HG03575 (cell line): ENCODE measurements around the gene KRT74.
"Not testable (repeated sequence)": the region's sequence is repeated elsewhere in the genome, so short reads cannot be mapped to it uniquely, and the experiment has no call there.

Source experiments
- ATAC-seq: cut with Tn5 transposase; IDR thresholded peaks from one replicate; pipeline ENCODE4 v1.9.1; 2021; ENCODE audit not compliant: unreplicated experiment, insufficient number of reproducible peaks, low FRiP score; ENCODE audit errors: extremely low read depth

The KRT74 gene

DNA sequence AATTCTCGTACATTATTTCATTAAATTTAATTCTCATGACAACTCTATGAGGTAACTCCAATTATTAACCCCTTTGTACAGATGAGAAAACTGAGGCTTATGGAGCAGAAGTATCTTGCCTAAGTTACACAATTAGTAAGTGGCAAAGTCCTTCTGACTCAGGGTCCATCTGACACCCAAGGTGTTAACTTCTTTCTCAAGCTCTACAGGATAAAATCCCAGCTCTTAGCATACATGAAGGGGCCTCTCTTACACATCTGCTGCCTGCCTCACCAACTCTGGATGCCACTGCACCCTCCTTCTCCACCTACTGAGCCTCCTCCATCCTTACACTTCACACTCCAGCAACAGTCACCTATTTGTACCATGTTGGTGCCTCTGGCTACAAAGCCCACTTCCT lies 31.9 kb upstream of the KRT74 start:
- no peak for ATAC-seq

DNA sequence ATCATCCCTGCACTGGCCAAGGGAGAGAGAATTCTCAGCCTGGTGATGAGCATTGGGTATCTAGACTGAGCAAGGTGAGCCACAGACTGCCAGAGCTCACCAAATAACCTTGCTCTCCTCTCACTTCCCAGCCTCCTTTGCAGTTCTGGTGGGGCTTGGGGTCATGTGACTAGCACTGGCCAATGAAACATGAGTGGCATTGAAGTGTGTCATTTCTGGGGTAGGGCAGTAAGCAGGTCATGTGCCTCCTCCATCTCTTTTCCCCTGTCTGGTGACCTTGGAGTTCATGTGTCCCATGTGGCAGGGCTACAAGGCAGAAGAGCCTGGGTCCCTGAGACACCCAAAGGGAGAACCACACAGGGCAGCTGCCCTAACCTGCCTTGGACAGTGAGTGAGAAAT lies 31.2 kb upstream of the KRT74 start:
- ATAC-seq: no peak

DNA sequence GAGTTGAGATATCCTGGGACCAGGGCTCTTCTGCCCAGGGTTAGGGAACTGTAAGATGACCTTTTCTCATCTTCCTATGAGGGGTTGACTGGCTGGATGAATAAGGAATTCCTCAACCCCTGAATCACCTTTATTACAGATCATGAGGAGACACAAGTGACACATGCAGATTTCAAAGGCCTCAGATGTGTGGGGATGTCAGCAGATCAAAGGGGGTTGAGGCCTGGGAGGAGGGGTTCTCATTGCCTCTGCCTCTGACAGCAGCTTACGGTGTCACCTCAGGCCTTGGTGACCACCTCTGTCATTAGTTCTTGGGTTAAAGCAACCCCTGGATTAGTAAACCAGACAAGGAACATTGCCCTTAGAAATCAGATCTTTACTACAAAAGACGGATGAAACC lies 29.7 kb upstream of the KRT74 start:
- ATAC-seq: no peak

DNA sequence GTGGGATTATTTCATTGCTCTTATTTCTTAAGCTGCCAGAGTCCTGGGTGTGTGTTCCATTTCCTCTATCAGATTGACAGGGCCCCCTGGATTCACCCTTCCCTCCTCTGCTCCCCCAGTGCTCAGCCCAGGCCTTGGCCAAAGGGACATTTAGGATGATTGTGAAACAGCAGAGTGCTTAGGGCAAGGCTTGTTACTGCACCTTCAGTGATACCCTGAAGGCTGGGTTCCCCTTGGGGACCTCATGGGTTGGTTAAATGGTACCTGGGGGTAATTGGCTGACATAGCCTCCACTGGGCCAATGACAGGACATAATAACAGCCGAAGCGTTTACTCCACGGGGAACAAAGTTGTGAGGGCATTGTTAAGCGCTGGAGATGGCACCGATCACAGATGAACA lies 28.9 kb upstream of the KRT74 start:
- no peak for ATAC-seq

DNA sequence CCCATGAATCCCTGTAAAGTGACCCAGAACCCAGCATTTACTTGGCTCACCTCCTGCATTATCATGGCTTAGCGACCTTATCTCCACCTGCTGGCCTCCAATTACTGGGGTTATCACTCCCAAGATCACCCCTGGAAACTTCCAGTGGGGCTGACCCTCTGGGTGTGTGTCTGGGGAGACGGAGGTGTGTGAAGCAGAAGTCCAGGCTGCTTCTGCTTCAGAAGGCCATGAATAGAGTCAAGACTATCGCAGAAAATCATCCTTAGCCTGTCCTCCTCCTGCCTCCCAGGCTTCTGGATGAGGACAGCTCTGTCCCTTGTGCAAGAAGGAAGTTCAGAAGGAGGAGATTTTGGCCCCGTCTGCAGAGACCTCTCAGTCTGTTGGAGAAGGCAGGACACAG lies 28.0 kb upstream of the KRT74 start:
- no peak for ATAC-seq

DNA sequence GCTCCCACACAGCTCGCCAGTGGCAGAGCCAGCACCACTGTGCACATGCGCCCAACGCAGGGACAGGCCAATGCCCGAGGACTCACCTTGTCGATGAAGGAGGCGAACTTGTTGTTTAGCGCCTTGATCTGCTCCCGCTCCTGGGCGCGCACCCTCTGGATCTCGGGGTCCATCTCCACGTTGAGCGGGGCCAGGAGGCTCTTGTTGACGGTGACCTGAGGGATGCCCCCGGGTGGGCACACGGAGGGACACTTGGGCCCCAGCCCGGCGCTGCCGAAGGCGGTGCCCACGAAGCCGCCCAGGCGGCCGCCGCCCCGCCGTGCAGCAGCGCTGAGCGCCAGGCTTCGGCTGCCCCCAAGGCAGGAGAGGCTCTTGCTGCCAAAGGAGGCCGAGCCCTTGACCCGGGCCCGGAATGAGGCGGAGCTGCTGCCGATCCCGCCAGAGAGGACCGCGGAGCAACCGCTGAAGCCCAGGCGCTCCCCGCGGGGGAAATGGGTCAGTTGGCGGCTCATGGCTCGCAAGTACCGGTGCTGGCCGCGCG lies 27.4 kb upstream of the KRT74 start, which contains the start of gene KRT72:
TSS of gene KRT72 (minus strand) at position 523 of the 541 bp plus-strand sequence. CDS start at position 512, 11 bp downstream.
- ATAC-seq: no peak

DNA sequence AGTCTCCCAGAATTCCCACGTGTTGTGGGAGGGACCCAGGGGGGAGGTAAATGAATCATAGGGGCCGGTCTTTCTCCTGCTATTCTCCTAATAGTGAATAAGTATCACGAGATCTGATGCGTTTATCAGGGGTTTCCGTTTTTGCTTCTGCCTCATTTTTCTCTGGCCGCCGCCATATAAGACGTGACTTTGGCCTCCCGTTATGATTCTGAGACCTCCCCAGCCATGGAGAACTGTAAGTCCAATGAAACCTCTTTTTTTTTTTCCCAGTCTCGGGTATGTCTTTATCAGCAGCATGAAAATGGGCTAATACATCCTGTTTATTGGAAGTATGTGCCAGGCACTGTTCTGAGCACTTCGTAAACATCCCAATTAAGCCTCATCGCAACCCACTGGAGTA lies 26.8 kb upstream of the KRT74 start:
- no peak for ATAC-seq

DNA sequence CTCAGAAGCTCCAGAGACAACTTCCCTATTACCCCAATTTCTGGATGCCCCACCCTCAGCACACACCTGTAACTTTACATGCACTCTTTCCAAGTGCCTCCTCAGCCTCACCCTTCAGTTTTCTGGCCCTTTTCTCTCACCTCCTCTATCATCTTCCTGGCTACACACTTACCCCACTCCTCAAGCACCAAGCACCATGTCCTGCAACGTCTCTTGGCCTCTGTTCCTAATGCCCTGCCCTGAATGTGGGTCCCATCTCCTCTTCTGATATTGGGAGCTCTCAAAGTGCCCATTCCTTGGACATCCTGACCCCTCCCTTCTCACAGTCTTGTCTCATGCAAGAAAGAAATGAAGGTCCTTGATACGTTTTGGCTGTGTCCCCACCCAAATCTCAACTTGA lies 26.4 kb upstream of the KRT74 start:
- no peak for ATAC-seq

DNA sequence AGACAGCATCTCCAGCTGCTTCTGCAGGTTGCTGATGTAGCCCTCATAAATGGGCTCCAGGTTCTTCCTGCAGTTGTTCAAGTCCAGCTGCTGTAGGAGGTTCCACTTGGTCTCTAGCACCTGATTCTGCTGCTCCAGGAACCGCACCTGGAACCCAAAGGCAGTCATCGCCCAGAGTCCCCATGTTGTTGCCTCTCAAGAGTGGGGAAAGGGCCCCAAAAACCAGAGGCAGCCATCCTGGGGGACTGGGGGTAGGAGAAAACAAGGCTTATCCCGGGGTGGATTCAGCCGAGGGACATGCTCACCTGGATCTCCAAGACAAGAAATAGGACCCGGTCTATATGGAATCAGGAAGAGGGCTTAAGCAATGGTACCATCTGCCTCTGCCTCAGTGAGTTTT lies 25.3 kb upstream of the KRT74 start:
- ATAC-seq: no peak

DNA sequence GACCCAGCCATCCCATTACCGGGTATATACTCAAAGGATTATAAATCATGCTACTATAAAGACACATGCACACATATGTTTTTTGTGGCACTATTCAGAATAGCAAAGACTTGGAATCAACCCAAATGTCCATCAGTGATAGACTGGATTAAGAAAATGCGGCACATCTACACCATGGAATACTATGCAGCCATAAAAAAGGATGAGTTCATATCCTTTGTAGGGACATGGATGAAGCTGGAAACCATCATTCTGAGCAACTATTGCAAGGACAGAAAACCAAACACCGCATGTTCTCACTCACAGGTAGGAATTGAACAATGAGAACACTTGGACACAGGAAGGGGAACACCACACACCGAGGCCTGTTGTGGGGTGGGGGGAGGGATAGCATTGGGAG lies 20.6 kb upstream of the KRT74 start:
- not testable (repeated sequence) for ATAC-seq

DNA sequence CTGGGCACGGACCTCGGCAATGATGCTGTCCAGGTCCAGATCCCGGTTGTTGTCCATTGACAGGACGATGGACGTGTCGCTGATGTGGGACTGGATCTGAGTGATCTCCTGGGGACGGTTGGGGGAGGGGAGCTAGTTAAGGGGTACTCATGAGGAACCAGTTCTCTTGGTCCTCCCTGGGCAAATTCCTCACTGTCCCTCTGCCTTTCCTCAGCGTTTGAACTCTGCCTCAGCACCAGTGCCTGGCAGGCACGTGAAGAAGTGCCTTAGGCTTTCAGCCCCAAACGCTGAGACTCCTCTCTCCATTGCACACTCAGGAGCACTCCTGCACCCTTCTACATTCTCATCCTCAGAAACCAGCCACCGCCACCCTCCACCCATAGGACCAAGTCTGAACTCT lies 17.9 kb upstream of the KRT74 start:
- ATAC-seq: no peak

DNA sequence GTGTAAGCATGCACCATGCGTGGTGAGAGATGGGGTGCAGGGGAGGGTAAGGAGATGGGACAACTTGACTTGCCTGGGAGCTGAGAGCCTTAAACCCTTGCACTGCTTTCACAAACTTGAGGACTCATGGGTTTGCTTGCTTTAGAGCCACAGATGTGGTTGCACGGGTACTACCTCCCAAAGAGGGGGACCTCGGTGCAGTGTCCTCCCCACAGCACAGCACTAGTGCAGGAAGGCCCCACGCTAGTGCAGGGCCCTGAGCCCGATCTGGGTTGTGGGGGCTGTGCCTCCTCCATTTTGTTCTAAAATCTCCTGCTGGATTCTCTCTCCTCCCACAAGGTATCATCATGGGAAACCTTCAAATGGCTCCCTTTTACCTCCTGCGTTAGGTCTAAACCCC lies 16.4 kb upstream of the KRT74 start:
- no peak for ATAC-seq

DNA sequence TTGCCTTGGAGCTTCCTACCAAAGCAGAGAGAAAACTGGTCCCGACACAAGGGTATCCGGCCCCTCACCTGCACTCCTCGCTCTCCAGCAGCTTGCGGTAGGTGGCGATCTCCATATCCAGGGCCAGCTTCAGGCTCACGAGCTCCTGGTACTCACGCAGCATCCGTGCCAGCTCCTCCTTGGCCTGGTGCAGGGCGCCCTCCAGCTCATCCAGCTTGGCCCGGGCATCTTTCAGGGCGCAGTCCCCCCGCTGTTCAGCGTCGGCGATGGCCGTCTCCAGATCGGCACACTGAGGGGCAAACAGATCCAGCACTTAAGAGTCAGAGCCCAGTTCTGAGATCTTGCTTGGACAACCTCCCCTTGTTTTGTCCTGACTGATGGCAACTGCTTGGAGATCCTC lies 13.9 kb upstream of the KRT74 start:
- no peak for ATAC-seq

DNA sequence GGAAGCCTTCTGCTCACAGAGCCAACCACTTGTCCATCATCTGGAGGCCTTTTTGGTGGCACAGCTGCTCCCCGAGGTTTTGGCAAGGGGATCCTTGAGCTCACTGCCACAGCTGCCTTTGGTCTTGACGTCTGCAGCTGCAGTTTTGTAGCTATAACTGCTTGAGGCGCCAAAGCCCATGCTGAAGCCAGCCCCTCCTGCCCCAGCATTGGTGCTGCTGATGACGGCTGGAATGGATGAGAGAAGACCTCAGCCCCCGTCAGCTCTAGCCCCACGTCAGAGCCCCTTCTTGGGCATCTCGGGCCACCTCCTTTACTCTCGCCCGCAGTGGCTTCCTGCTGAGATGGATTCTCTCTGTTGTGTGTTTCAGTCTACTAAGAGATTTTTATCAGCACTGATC lies 12.3 kb upstream of the KRT74 start:
- no peak for ATAC-seq

DNA sequence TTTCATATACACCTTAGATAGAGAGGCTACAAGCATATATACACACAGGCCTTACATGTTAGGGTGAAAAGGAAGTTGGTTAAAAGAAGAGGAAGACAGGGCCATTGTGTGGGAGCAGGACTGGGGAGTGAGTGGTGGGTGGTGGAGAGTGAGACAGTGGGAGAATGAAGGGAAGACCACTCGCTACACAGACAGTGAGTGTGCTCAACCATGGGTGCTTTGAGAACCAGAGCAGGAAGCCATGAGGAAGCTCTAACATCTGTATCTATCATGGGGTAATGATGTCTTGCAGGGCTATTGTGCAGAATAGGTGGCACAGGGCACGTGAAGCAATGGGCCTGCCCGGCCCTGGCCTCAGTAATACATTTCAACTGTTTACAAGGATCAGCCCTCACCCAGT lies 11.4 kb upstream of the KRT74 start:
- no peak for ATAC-seq

DNA sequence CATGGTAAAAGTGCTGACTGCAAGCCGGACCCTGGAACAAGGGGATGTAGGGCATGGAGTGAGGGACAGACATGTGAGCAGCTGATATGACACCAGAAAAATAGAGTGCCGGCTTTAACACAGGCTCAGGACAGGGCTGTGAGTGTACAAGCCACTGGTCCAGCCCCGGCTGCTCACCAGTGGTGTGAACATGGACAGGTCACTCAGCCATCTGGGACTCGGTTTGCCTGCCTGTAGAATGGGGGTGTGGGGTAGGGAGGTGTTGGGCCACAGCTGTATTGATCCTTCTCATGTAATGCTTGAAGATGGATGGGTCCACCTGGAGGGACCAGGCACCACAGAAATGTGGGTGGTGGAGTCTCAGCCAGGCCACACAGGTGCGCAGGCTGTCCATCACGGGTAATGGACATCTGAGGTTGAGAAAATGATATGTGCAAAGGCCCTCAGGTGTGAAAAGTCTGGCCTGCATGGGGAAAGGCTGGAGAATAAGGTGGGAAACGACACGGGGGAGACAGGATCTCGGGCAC lies 10.6 kb upstream of the KRT74 start:
- no peak for ATAC-seq

DNA sequence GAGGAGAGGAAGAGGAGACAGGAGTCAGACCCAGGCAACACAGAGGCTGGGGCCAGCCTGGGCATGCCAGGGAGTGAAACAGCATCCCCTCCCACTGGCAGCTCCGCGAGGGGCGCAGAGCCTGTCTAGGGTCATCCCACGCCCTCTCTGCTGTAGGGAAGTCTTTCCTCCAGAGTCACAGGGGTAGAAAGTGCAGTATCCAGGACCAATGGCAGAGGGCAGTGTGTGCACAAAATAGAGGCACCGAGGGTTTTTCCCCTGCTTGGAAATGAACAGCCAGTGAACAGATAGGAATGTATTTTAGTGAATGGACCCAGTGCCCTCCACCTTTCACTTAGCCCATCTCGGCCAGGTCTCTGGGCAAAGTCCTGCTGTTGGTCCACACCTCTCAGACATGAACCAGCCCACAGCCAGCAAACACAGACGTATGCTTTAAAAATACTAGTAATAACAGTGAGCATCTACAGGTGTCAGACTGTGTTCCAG lies 9.4 kb upstream of the KRT74 start:
- no peak for ATAC-seq

DNA sequence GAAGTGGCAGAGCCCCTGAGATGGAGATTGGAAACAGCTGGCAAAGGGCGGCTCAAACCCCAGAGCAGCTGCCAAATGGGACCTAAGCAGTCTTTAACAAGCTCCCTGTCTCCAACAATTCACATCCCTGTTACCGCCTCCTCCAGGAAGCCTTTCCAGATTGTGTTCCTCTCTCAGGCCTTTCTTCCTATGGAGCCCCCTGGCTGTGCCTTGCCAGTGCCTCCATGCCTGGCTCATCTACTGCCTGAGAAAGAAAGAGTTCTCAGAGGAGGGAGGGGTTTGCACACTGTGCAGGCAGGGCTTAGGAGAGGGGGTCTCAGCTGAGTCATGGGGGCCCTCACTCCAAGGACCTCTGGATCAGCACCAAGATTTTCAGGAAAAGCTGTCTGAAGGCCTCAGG lies 8.8 kb upstream of the KRT74 start:
- ATAC-seq: no peak

DNA sequence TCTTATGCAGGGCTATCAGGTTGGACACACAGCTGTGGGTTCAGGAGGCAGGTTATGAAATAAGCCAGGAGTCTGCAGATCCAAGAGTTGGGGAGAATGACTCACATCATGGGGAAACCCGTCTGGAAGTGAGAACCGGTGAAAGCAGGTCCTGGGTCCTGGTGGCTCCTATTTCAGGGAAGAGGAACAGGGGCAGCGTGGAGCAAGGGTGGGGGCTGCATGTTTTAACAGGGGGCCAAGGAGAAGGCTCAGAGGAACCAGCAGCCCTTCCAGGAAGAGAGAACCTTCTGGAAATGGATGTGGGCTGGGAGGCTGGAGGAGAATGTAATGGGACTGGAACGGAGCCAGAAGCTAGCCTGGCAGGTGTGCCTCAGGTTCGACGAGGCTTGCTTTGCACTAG lies 7.8 kb upstream of the KRT74 start:
- no peak for ATAC-seq

DNA sequence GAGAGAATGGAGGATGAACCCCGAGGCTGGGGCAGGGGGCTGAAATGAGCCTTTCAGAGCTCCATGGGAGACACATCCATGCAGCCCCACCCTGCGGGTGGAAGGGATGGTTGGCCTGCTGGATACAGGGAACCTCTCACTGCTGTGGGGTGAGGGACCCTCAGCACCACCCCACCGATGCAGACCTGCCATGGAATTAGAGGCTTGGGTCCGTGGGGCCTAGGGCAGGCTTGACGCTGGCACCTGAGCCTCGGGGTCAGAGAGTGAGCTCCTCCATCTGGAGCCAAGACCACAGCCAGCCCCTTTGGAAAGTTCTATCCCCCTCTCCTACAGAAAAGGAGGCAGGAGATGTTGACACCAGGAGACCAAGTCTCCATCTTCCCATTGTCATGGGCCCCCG lies 7.4 kb upstream of the KRT74 start:
- ATAC-seq: no peak

DNA sequence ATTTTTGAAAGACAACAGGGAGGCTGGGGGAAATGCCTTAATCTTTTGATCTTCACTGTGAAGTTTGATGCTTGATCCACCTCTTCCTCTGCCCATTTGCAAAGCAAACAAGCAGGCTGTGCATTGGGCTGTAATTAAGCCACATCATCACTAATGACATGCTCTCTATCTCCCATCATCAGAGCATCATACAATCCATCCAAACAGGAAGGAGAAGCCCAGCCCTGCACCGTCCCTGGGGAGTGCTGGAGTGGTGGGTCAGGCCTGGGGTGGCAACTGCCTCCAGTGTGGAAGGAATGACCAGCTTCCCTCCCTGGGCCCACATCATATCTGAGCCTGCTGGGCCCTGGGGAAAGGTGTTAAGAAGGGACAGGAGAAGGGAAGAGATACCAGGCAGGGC lies 6.9 kb upstream of the KRT74 start:
- no peak for ATAC-seq
